T1000 (cell line): ENCODE data around the gene RITA1.

Source experiments
- DNase-seq: peaks from one replicate; lab custom pipeline; 2025; ENCODE audit warnings: mixed read lengths; lab: John Stamatoyannopoulos, UW

The RITA1 gene

GRCh38 chr12:113230315-113231234 lies 45.1 kb downstream of the RITA1 start:
- no peak for DNase-seq

GRCh38 chr12:113231235-113232088 lies 45.9 kb downstream of the RITA1 start:
- no peak for DNase-seq

GRCh38 chr12:113232089-113232839 lies 46.7 kb downstream of the RITA1 start:
- no peak for DNase-seq

GRCh38 chr12:113232840-113233585 lies 47.5 kb downstream of the RITA1 start:
- no peak for DNase-seq

- DNase-seq = no peak
Observed at GRCh38 chr12:113233967-113234366, 48.4 kb downstream of the RITA1 start.

DNA sequence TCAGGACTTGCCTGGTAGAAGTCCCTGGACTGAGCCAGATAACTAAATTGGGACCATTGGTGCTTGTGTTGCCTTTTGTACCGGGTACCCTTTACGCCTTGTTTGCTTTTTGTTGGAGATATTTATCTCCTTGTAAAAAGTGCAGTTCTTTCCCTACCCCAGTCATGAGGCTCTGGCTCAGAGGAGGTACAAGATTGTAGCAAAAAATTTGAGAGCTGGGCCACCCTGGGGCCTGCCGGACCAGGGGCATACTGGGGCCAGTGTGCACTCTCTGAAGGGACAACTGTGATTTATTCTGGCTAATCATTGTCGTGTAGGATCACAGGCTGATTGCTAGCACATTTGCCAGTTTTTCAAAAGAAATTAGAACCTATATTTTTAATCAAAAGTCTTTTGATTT lies 49.0 kb downstream of the RITA1 start:
- DNase-seq = no peak

DNA sequence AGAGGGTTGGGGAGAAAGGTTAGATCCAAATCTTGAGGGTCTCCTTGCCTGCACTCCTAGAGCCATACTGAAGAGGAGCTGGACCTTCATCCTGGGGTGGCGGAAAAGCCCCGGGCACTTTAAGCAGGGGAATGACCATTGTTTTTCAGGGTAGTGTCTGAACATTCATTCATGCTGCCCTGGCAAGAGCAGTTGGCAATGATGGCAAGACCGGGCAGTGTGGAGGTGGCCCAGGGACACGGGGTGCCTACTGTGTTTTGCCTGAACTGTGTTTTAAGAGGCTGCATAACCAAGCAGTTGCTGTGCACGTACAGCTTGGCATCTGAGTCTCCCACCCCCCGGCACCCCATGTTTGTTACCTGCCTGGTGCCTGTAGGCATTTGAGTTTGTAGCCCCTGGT lies 50.5 kb downstream of the RITA1 start:
- no peak for DNase-seq

- DNase-seq = no peak
Observed at GRCh38 chr12:113236539-113237399, 51.2 kb downstream of the RITA1 start.

- DNase-seq = no peak
Observed at GRCh38 chr12:113237748-113238147, 52.2 kb downstream of the RITA1 start.

- DNase-seq = no peak
Observed at GRCh38 chr12:113238309-113238708, 52.8 kb downstream of the RITA1 start.

DNA sequence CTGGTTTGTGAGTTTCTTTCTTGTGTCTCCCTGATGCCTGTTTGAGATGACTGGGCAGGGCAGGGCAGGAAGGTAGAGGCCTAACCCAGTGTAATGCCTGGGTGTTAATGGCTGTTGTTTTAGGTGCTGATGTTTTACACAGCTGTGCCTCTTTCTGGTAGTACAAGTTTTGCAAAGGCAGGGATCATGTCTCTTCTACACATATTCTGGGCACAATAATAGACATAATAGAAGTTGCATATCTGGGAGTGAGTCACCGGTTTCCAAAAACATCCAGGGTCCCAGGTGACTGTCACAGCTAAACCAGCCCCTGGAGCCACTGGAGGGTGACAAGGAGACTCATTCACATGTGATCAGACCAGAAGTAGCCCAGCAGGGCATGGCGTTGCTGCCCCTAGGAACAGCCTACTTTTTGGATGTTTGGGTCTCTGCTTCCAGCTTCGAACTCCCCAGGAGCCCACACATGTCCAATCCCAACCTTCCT lies 53.8 kb downstream of the RITA1 start:
- no peak for DNase-seq

DNA sequence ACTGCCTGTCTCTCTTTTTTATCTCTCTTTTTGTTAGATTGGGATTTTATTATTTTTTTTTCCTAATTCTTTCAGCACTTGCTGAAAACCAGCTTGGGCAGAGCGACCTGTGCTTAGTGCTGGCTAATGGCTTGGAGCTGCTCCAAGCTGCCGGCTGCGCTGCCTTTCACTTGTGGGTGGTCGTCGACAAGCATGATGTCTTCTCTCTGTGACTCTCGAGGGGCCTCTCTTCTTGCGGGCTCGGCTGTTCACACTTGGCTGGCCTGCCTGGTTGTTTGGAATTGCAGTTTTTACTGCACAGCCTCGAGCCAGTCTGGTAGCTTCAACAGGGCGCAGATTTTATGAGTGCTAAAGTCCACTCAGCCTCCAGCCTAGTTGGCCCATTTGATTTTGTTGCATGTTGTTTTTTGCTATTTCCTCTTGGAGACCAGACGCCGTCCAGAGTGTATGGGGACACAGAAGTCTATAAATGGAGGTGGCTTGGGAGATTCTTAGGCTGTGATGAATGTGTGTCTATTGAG lies 54.4 kb downstream of the RITA1 start:
- no peak for DNase-seq

DNA sequence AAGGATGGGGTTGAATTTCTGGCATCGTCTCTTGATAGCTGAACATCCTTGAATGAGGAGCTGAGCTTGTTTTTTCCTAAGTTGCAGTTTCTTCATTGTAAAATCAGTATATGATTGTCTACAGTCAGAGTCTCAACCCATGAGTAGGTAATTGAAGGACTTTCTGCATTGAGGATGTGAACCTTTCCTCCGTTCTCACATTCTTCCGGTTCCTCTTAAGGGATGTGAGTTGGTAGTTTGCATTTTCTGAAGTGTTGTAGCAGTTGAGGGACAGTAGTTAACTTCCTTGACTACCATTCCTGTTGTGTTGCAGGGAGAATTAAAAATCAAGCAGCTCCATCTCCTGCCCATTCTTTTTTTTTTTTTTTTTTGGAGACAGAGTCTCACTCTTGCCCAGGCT lies 54.9 kb downstream of the RITA1 start:
- no peak for DNase-seq

DNA sequence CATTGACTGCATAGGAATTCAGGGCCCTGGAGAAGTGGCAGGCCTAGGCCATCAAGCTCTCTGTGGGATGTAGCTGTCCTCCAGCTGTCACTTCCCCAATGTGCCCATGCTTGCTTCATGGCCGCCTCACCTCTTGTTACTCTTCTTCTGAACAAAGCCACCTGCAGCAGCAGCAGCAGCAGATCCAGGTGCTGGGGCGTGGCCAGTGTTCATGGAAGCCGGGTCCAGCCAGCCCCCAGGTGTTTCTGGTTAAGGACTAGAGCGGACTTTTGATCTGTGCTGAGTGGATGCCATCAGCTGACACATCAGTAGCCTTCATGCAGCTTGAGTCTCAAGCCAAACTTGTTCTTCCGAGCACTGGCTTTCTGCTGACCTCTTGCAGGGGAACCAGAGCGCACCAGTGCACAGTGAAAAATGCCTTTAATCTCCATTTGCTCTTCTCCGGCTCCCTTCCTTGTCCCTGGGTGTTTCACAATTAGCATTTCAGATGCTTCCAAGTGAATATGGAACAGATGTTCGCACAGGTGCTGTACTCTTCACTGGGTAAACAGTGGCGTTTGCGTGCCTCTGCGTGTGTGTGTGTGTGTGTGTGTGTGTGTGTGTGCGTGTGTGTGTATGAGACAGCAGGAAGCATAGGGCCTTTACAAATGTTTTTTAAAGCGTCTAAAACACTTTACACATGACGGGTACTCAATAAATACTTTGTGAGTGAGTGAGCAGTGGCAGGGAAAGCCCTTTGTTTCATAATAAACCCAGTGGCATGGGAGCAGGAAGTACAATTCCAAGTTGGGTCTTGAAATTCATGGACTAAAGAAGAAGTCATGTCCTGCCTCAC lies 55.9 kb downstream of the RITA1 start:
- DNase-seq = peak; percentile 59
